GM18951 (cell line): Measurements from ENCODE around the gene OXCT1.

Source experiments
- POLR2A ChIP-seq: IDR thresholded peaks from 4 replicates; pipeline ENCODE4 v1.6.1; 2011; ENCODE audit warnings: mild to moderate bottlenecking; ENCODE audit not compliant: insufficient read length, insufficient read depth; ENCODE audit errors: extremely low read depth
- in situ Hi-C: fragments of 300-500 bp; cut with MboI; formaldehyde crosslinking; loops from one replicate; pipeline ENCODE4 v1.12.0; 2022; ENCODE audit warnings: low sequenced_read_pairs, mixed read lengths, inconsistent platforms; ENCODE audit not compliant: unreplicated experiment

The OXCT1 gene

GRCh38 chr5:41869724-41870626, at the start of gene OXCT1:
Gene OXCT1 (minus strand): TSS chr5:41870425. CDS start chr5:41870358, 67 bp downstream.
- TF ChIP-seq POLR2A: peak; percentile 94
- in situ Hi-C loops: loop anchor here (25.0 kb wide), 1 partner anchor 892 kb away; the partner anchor contains the start of gene CCDC152

DNA sequence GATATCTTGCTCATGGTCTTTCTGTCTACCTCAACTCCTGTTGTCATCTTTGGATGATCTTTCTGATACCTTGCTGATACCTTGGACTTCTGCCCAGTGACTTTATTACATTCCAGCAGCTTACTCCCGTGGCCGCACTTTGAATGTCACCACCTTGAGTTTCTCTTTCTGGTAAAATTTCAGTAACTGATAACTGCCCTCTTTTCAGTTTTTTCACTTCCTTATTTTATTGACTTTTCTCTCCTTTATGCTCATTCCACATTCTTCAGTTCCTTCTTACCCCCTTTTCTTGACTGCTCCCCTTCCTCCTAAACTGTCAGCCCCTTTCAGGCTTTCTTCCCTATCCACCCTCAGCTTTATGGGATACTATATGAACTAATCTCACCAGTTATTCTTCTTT, 47.9 kb upstream of the OXCT1 start:
- TF ChIP-seq POLR2A: no peak
- in situ Hi-C loops: no loop called here

- in situ Hi-C loops: no loop called here
- no peak for TF ChIP-seq POLR2A
Observed at GRCh38 chr5:41908374-41909079, 38.3 kb upstream of the OXCT1 start.

- no peak for TF ChIP-seq POLR2A
- in situ Hi-C loops: no loop called here
Observed at GRCh38 chr5:41906151-41906550, 35.9 kb upstream of the OXCT1 start.

GRCh38 chr5:41903892-41904799, 33.9 kb upstream of the OXCT1 start, which contains the start of gene RIMOC1:
Gene RIMOC1 (plus strand): TSS chr5:41904344. CDS start chr5:41904368, 24 bp downstream.
- peak; percentile 91 for TF ChIP-seq POLR2A

GRCh38 chr5:41903382-41903891, 33.2 kb upstream of the OXCT1 start:
- in situ Hi-C loops: no loop called here
- no peak for TF ChIP-seq POLR2A

More at GRCh38 chr5:41903892-41904799, 33.9 kb upstream of the OXCT1 start, which contains the start of gene RIMOC1:
- in situ Hi-C loops: no loop called here

GRCh38 chr5:41896230-41896629, 26.0 kb upstream of the OXCT1 start:
- TF ChIP-seq POLR2A: no peak

DNA sequence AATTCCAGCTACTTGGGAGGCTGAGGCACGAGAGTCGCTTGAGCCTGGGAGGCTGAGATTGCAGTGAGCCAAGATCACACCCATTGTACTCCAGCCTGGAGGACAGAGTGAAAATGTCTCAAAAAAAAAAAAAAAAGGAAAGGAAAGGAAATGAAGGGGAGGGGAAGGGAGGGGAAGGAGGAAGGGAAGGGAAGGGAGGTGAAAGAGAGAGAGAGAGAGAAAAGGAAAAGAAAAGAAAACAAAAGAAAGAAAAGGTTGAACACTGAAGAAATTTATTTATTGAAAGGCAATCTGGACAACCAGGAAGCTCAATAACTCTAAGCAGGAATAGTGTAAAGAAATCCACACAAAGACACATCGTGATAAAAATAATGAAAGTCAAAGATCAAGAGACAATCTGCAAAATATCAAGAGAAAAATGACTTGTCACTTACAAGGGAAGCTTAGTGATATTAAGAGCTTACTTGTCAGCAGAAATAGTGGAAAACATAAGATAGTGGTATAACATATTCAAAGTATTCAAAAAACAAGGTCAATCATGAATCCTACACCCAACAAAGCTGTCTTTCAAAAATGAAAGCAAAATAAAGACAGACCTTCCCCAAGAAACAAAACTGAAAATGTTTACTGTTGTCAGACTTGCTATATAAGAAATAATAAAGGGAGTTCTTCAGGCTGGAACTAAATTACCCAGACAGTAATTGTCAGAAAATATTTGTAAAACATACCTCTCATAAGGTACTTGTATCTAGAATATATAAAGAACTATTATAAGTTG, 23.0 kb upstream of the OXCT1 start:
- TF ChIP-seq POLR2A: no peak
- in situ Hi-C loops: no loop called here

More at GRCh38 chr5:41896230-41896629, 26.0 kb upstream of the OXCT1 start:
- in situ Hi-C loops: no loop called here

DNA sequence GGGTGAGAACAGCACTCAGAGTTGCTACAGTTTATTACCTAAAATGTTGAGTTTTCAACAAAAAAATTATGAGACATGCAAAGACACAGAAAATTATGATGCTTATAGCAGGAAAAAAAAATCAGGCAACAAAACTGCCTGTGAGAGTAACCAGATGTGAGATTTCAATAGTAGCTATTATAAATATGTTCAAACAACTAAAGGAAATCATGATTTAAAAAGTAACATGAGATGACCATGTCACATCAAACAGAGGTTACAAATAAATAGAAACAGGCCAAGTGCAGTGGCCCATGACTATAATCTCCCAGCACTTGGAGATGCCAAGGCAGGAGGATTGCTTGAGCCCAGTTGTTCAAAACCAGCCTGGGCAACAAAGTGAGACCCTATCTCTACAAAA, 21.8 kb upstream of the OXCT1 start:
- no peak for TF ChIP-seq POLR2A
- in situ Hi-C loops: no loop called here

DNA sequence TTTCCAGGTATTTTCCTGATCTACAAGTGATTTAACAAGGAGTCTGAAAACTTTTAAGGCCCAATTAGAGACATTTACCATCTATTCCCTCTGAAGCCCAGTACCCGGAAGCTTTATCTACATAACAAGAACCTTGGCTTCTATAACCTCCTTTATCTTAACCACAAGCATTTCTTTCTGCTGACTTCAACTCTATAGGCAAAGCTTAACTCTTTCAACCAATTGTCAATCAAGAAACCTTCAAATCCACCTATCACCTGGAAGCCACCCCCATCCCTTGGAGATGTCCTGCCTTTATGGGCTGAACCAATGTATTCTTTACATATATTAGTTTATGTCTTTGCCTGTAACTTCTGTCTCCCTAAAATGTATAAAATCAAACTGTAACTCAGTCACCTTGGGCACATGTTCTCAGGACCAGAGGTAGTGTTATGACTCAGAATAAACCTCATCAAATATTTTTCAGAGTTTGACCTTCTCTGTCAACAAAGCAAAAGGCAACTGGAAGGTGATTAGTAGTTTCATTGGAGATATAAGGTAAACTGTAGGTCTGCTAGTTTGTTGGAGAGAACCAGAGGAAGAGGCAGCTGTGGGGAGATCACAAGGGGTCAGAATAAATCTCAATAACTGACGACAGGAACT, 21.0 kb upstream of the OXCT1 start:
- in situ Hi-C loops: no loop called here
- no peak for TF ChIP-seq POLR2A

GRCh38 chr5:41885286-41885685, 15.1 kb upstream of the OXCT1 start:
- no peak for TF ChIP-seq POLR2A
- in situ Hi-C loops: no loop called here
